22Rv1 (cell line): ENCODE results near the gene CCDC116.

Experiments
- CTCF ChIP-seq: fragments of 450-650 bp; IDR thresholded peaks from 2 replicates; pipeline ENCODE4 v1.5.1; 2017; ENCODE audit warnings: mild to moderate bottlenecking
- ZFX ChIP-seq: fragments of 450-650 bp; IDR thresholded peaks from 2 replicates; pipeline ENCODE4 v1.6.1; 2017; ENCODE audit warnings: antibody characterized with exemption, borderline replicate concordance

GRCh38 chr22:21636629-21637218, 4.2 kb downstream of the CCDC116 start:
- TF ChIP-seq CTCF: no peak
- TF ChIP-seq ZFX: no peak
